Daoy (cell line): ENCODE results near the gene AGXT. TPM values are rescaled to one million over a fixed set of nuclear protein-coding genes. Genes with fewer than 3 reads are reported as not detected.
"Not testable (repeated sequence)": the region's sequence is repeated elsewhere in the genome, so short reads cannot be mapped to it uniquely, and the experiment has no call there.

Experiments
- DNase-seq: peaks from one replicate; pipeline ENCODE4 v3.0.0-alpha.2; 2015; ENCODE audit warnings: low read depth
- total RNA-seq: library from RNA; depleted of rRNA; stranded (reverse); fragments of >200 nt; shearing (Covaris generic); gene quantifications from 2 replicates; pipeline ENCODE4 v1.2.3, GENCODE V29; 2014

The AGXT gene
- total RNA-seq, 1 experiment from 2014 or later, result not detected

- DNase-seq, result peak; percentile 90
These were observed 29.2 kb upstream of the AGXT start for GRCh38 chr2:240839152-240840143.

- peak; percentile 64 for DNase-seq
These were observed 28.1 kb upstream of the AGXT start for GRCh38 chr2:240840435-240841060.

- DNase-seq, result not testable (repeated sequence)
These were observed 22.3 kb upstream of the AGXT start for GRCh38 chr2:240846309-240846708.

- no peak for DNase-seq
These were observed 21.6 kb upstream of the AGXT start for GRCh38 chr2:240846873-240847595.

GRCh38 chr2:240847817-240848216, 20.8 kb upstream of the AGXT start:
- DNase-seq, result no peak

GRCh38 chr2:240848900-240849680, 19.5 kb upstream of the AGXT start:
- no peak for DNase-seq

GRCh38 chr2:240850026-240850425, 18.6 kb upstream of the AGXT start:
- no peak for DNase-seq

GRCh38 chr2:240850756-240851077, 17.9 kb upstream of the AGXT start:
- DNase-seq, result no peak

GRCh38 chr2:240851078-240851991, 17.3 kb upstream of the AGXT start:
- DNase-seq, result peak; percentile 74

- DNase-seq, result no peak
These were observed 15.8 kb upstream of the AGXT start for GRCh38 chr2:240852671-240853314.

- DNase-seq, result no peak
These were observed 13.0 kb upstream of the AGXT start for GRCh38 chr2:240855670-240856069.

- DNase-seq, result peak; percentile 50
These were observed 12.3 kb upstream of the AGXT start for GRCh38 chr2:240856151-240856980.

GRCh38 chr2:240857039-240858008, 11.3 kb upstream of the AGXT start:
- DNase-seq, result no peak

GRCh38 chr2:240858321-240858720, 10.3 kb upstream of the AGXT start:
- DNase-seq, result no peak

GRCh38 chr2:240858871-240859270, 9.8 kb upstream of the AGXT start:
- no peak for DNase-seq

- DNase-seq, result no peak
These were observed 7.1 kb upstream of the AGXT start for GRCh38 chr2:240861547-240861946.

- no peak for DNase-seq
These were observed 4.1 kb upstream of the AGXT start for GRCh38 chr2:240864475-240864874.

- DNase-seq, result no peak
These were observed 3.2 kb upstream of the AGXT start for GRCh38 chr2:240865391-240865790.
